K562 (cell line): ENCODE data around the gene RNF213.

Source experiments
- BRF1 ChIP-seq: IDR thresholded peaks from 3 replicates; pipeline ENCODE4 v1.6.1; 2011; ENCODE audit warnings: borderline replicate concordance, mild to moderate bottlenecking; ENCODE audit not compliant: insufficient read length; ENCODE audit errors: extremely low read depth
- MAZ ChIP-seq, 2 experiments: fragments of 450-650 bp in 1 of 2; sonication (generic) in 1 of 2; formaldehyde crosslinking; IDR thresholded peaks in 1 of 2; conservative IDR thresholded peaks in 1 of 2; 2 replicates each; pipeline versions ENCODE4 v1.4.0 to v1.5.0; 2020; ENCODE audit warnings: mild to moderate bottlenecking in 1 of 2, missing genetic modification reagents in 1 of 2
- RCOR1 ChIP-seq, 2 experiments: IDR thresholded peaks; 2 replicates each; pipeline ENCODE4 v1.6.1; 2012; ENCODE audit warnings: low read depth in 2 of 2, low read length in 2 of 2, borderline replicate concordance in 1 of 2, improper control_type of control experiment in 1 of 2
- SOX6 ChIP-seq: fragments of 450-650 bp; IDR thresholded peaks from 2 replicates; pipeline ENCODE4 v1.6.1; 2014; ENCODE audit warnings: mild to moderate bottlenecking
- TEAD4 ChIP-seq, 2 experiments: sonication (generic) in 1 of 2; formaldehyde crosslinking in 1 of 2; IDR thresholded peaks; 2 replicates each; pipeline versions ENCODE4 v1.6.1 to v1.8.0; 2012 to 2022; ENCODE audit warnings: borderline replicate concordance in 1 of 2, inconsistent platforms in 1 of 2, low read length in 1 of 2, mild to moderate bottlenecking in 1 of 2, missing genetic modification reagents in 1 of 2
- ZFP36 ChIP-seq: fragments of 150-350 bp; IDR thresholded peaks from 2 replicates; pipeline ENCODE4 v1.6.1; 2018; ENCODE audit warnings: low read length, low read depth; ENCODE audit not compliant: partially characterized antibody
- ZNF644 ChIP-seq: fragments of 200-800 bp; sonication (Bioruptor generic); IDR thresholded peaks from 2 replicates; pipeline ENCODE4 v1.6.1; 2016; ENCODE audit warnings: low read depth, missing genetic modification characterization, missing compliant biosample characterization
- TF ChIP-seq, protein P1 (sequence below): fragments of 250-450 bp; sonication (Bioruptor Pico); IDR thresholded peaks from 2 replicates; pipeline ENCODE4 v1.5.0; 2022; ENCODE audit warnings: mild to moderate bottlenecking
- TF ChIP-seq, protein P2 (sequence below), 3 experiments: IDR thresholded peaks in 2 of 3; conservative IDR thresholded peaks in 1 of 3; 2 replicates each; pipeline ENCODE4 v1.5.1; 2011 to 2012; ENCODE audit warnings: low read length in 3 of 3, mild to moderate bottlenecking in 3 of 3, control low read depth in 2 of 3, improper control_type of control experiment in 1 of 3, inconsistent platforms in 1 of 3, low read depth in 1 of 3, mixed read lengths in 1 of 3, moderate library complexity in 1 of 3; ENCODE audit not compliant: insufficient read depth in 2 of 3
- TF ChIP-seq, protein P3 (sequence below), 2 experiments: IDR thresholded peaks in 1 of 2; conservative IDR thresholded peaks in 1 of 2; 2 replicates each; pipeline ENCODE4 v1.6.1; 2016; ENCODE audit warnings: low read depth in 2 of 2, mild to moderate bottlenecking in 1 of 2, missing compliant biosample characterization in 1 of 2, missing genetic modification characterization in 1 of 2, moderate library complexity in 1 of 2

DNA sequence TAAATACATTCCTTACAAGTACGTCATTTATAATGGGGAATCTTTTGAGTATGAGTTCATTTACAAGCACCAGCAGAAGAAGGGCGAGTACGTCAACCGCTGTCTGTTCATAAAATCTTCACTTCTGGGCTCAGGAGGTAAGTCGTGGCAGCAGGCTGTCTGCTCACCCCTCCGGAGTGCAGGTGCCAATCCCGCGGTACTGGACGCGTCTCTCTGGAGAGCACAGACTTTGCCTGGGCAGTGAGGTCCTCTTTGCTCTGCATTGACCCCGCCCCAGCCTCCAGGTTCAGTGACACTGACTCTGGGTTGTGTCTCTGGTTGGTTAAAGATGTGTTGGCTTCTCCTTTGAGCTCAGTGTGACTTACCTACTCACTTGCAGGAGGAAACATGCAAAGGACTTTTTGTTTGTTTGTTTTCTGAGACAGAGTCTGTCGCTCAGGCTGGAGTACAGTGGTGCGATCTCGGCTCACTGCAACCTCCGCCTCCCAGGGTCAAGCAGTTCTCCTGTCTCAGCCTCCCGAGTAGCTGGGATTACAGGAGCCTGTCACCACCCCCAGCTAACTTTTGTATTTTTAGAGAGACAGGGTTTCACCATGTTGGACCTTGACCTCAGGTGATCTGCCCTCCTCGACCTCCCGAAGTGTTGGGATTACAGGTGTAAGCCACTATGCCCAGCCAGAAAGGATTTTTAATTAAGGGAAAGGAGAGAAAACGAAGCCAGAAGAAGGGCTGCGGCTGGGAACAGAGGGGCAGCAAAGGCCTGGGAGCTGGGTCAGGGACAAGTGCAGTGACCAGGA is 31.2 kb downstream of the RNF213 start:
- TF ChIP-seq SOX6: no peak
- TF ChIP-seq, protein P1, sequence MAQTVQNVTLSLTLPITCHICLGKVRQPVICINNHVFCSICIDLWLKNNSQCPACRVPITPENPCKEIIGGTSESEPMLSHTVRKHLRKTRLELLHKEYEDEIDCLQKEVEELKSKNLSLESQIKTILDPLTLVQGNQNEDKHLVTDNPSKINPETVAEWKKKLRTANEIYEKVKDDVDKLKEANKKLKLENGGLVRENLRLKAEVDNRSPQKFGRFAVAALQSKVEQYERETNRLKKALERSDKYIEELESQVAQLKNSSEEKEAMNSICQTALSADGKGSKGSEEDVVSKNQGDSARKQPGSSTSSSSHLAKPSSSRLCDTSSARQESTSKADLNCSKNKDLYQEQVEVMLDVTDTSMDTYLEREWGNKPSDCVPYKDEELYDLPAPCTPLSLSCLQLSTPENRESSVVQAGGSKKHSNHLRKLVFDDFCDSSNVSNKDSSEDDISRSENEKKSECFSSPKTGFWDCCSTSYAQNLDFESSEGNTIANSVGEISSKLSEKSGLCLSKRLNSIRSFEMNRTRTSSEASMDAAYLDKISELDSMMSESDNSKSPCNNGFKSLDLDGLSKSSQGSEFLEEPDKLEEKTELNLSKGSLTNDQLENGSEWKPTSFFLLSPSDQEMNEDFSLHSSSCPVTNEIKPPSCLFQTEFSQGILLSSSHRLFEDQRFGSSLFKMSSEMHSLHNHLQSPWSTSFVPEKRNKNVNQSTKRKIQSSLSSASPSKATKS (CRISPR knock-in tag): no peak
- TF ChIP-seq, protein P2, sequence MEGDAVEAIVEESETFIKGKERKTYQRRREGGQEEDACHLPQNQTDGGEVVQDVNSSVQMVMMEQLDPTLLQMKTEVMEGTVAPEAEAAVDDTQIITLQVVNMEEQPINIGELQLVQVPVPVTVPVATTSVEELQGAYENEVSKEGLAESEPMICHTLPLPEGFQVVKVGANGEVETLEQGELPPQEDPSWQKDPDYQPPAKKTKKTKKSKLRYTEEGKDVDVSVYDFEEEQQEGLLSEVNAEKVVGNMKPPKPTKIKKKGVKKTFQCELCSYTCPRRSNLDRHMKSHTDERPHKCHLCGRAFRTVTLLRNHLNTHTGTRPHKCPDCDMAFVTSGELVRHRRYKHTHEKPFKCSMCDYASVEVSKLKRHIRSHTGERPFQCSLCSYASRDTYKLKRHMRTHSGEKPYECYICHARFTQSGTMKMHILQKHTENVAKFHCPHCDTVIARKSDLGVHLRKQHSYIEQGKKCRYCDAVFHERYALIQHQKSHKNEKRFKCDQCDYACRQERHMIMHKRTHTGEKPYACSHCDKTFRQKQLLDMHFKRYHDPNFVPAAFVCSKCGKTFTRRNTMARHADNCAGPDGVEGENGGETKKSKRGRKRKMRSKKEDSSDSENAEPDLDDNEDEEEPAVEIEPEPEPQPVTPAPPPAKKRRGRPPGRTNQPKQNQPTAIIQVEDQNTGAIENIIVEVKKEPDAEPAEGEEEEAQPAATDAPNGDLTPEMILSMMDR (IDR thresholded peaks at IDR 0.05 in 2 of 3, conservative IDR thresholded peaks at IDR 0.05 in 1 of 3; ENCODE audit: insufficient read depth in 2 of 3, low read depth in 1 of 3, low read length in 3 of 3): no peak
- TF ChIP-seq RCOR1 (IDR thresholded peaks at IDR 0.05; ENCODE audit: borderline replicate concordance in 1 of 2, low read depth in 2 of 2, low read length in 2 of 2): no peak
- no peak for TF ChIP-seq MAZ (CRISPR knock-in tag; conservative IDR thresholded peaks at IDR 0.05 in 1 of 2, IDR thresholded peaks at IDR 0.05 in 1 of 2)
- no peak for TF ChIP-seq TEAD4 (IDR thresholded peaks at IDR 0.05; ENCODE audit: low read length)
- TF ChIP-seq TEAD4 (CRISPR knock-in tag; IDR thresholded peaks at IDR 0.05; ENCODE audit: borderline replicate concordance): no peak
- no peak for TF ChIP-seq ZNF644
- TF ChIP-seq BRF1: no peak
- TF ChIP-seq, protein P3, sequence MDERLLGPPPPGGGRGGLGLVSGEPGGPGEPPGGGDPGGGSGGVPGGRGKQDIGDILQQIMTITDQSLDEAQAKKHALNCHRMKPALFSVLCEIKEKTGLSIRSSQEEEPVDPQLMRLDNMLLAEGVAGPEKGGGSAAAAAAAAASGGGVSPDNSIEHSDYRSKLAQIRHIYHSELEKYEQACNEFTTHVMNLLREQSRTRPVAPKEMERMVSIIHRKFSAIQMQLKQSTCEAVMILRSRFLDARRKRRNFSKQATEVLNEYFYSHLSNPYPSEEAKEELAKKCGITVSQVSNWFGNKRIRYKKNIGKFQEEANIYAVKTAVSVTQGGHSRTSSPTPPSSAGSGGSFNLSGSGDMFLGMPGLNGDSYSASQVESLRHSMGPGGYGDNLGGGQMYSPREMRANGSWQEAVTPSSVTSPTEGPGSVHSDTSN (CRISPR knock-in tag; IDR thresholded peaks at IDR 0.05; ENCODE audit: low read depth): no peak
- TF ChIP-seq, protein P3 (tag; conservative IDR thresholded peaks at IDR 0.05; ENCODE audit: low read depth): no peak
- TF ChIP-seq ZFP36: no peak
